SKM-1 (cell line): Measurements from ENCODE around the gene GPSM1.
"Not testable (repeated sequence)": the region's sequence is repeated elsewhere in the genome, so short reads cannot be mapped to it uniquely, and the experiment has no call there.

Source experiments
- DNase-seq: peaks from one replicate; lab custom pipeline; 2025; ENCODE audit not compliant: unreplicated experiment; lab: John Stamatoyannopoulos, UW

GPSM1 gene

GRCh38 chr9:136317695-136318094 lies 9.6 kb upstream of the GPSM1 start:
- no peak for DNase-seq

GRCh38 chr9:136318111-136318775 lies 9.1 kb upstream of the GPSM1 start:
- no peak for DNase-seq

- no peak for DNase-seq
These were observed 8.5 kb upstream of the GPSM1 start for GRCh38 chr9:136318776-136319241.

- DNase-seq, result not testable (repeated sequence)
These were observed 8.1 kb upstream of the GPSM1 start for GRCh38 chr9:136319244-136319643.

- not testable (repeated sequence) for DNase-seq
These were observed 7.4 kb upstream of the GPSM1 start for GRCh38 chr9:136319955-136320354.

GRCh38 chr9:136320972-136321371 lies 6.4 kb upstream of the GPSM1 start:
- not testable (repeated sequence) for DNase-seq

GRCh38 chr9:136321561-136321960 lies 5.8 kb upstream of the GPSM1 start:
- DNase-seq, result no peak

GRCh38 chr9:136322756-136323330 lies 4.5 kb upstream of the GPSM1 start:
- DNase-seq, result no peak

GRCh38 chr9:136323371-136323789 lies 4.0 kb upstream of the GPSM1 start:
- DNase-seq, result no peak

GRCh38 chr9:136324501-136325300 lies 2.6 kb upstream of the GPSM1 start:
- no peak for DNase-seq

- DNase-seq, result no peak
These were observed 2.0 kb upstream of the GPSM1 start for GRCh38 chr9:136325358-136325757.

- DNase-seq, result no peak
These were observed 1.1 kb upstream of the GPSM1 start for GRCh38 chr9:136326061-136326760.

- DNase-seq, result no peak
These were observed 507 bp upstream of the GPSM1 start for GRCh38 chr9:136326761-136327303.

- DNase-seq, result no peak
These were observed 777 bp downstream of the GPSM1 start for GRCh38 chr9:136328011-136328621.

GRCh38 chr9:136328622-136329041 lies 1.3 kb downstream of the GPSM1 start:
- no peak for DNase-seq

- no peak for DNase-seq
These were observed 1.9 kb downstream of the GPSM1 start for GRCh38 chr9:136329211-136329627.

GRCh38 chr9:136329636-136330405 lies 2.5 kb downstream of the GPSM1 start:
- no peak for DNase-seq

- no peak for DNase-seq
These were observed 3.2 kb downstream of the GPSM1 start for GRCh38 chr9:136330406-136330990.

GRCh38 chr9:136331030-136331429 lies 3.7 kb downstream of the GPSM1 start:
- DNase-seq, result no peak
